Osteocyte (in vitro differentiated cells): ENCODE results near the gene SLC30A7. TPM values are rescaled to one million over a fixed set of nuclear protein-coding genes. Genes with fewer than 3 reads are reported as not detected.

Experiments
- DNase-seq: peaks from one replicate; pipeline ENCODE4 v3.0.0; 2021; ENCODE audit warnings: mixed read lengths; ENCODE audit not compliant: unreplicated experiment; ENCODE audit errors: extremely low spot score
- H3K27ac Mint-ChIP-seq: one replicate; pipeline ENCODE4 v1.8.0; 2021; ENCODE audit warnings: mild to moderate bottlenecking, mixed read lengths; ENCODE audit not compliant: unreplicated experiment
- H3K27me3 Mint-ChIP-seq: one replicate; pipeline ENCODE4 v1.8.0; 2021; ENCODE audit warnings: mixed read lengths; ENCODE audit not compliant: unreplicated experiment
- H3K36me3 Mint-ChIP-seq: one replicate; pipeline ENCODE4 v1.8.0; 2021; ENCODE audit warnings: mixed read lengths; ENCODE audit not compliant: unreplicated experiment
- H3K4me1 Mint-ChIP-seq: one replicate; pipeline ENCODE4 v1.8.0; 2021; ENCODE audit warnings: mixed read lengths; ENCODE audit not compliant: unreplicated experiment
- H3K4me3 Mint-ChIP-seq: one replicate; pipeline ENCODE4 v1.8.0; 2021; ENCODE audit warnings: mild to moderate bottlenecking, moderate library complexity, mixed read lengths; ENCODE audit not compliant: unreplicated experiment
- H3K9me3 Mint-ChIP-seq: one replicate; pipeline ENCODE4 v1.8.0; 2021; ENCODE audit warnings: mixed read lengths; ENCODE audit not compliant: unreplicated experiment
- CTCF ChIP-seq: fragments of 200-600 bp; sonication (generic); IDR thresholded peaks from 2 replicates; pipeline ENCODE4 v1.5.0; 2021; ENCODE audit warnings: antibody characterized with exemption, mild to moderate bottlenecking, moderate library complexity
- total RNA-seq: library from RNA; stranded (reverse); gene quantifications from 2 replicates; pipeline ENCODE4 v1.2.1, GENCODE V29; 2021

Gene SLC30A7
- total RNA-seq, 1 donor from 2014 or later, result 38.3 TPM

DNA sequence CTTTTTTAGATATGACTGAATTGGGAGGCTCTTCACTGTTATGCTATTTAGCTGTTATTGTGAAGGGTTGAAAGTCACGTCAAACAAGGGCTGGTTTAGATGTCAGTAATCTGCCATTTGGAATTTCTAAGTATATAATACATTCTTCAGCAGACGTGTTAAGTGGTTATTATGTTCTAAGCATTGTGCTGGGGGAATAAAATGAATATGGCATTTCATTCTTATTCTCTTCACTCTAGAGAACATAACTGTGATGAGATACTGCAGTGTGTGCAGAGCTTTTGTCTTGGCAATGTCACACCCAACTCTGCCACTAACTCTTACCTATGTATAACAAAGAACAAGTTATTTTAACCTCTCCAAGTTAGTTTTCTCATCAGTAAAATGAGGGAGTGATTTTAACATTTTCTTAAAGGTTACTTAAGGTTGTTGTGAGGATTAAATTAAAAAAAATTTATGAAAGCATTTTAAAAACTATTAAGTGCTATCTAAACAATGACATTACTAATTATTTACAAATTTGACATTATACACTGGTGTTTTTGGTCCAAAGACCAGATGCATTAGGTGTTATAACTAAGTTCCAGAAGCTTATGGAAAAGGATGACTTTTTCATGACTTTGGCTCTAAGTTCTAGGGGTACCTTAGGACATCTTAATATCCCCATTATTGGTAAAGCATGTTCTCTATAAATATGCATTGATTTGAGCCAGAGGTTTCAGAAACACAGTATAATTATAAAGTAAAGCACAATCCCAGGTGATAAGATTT, 58.3 kb downstream of the SLC30A7 start:
- peaks cover 29% of the 10 kb centered on the region for H3K4me1 Mint-ChIP-seq

DNA sequence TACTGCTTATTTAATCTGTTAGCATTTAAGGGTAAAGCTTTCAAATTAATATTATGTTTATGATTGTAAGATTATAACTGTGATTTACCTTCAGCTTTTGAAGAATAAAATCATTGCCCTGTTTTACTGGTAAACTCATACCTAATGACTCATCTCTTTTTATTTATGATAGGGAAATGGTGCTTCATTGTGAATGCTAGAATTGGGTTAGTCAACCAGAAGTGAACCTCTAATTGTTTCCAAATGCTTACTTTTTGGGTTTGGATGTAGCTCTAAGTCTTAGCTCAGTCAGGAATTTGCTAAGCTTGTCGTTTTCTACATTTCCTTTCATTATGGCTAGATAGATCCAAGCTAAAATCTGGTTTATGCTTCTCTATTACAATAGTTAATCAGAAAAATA, 59.4 kb downstream of the SLC30A7 start:
- Mint-ChIP-seq H3K27ac (peak overlapping the region; percentile 62), H3K4me3 (no peak overlapping the region), H3K27me3 (no peaks in the 10 kb centered on the region), H3K4me1 (peaks cover 22% of the 10 kb centered on the region), H3K9me3 (no peaks in the 10 kb centered on the region), H3K36me3 (peaks cover 16% of the 10 kb centered on the region)
- TF ChIP-seq CTCF, result no peak
- DNase-seq, result no peak

More for the DNA sequence above, 58.3 kb downstream of the SLC30A7 start:
- TF ChIP-seq CTCF, result no peak
- no peak for DNase-seq
- H3K9me3 Mint-ChIP-seq, result no peaks in the 10 kb centered on the region
- no peak overlapping the region for H3K4me3 Mint-ChIP-seq
- no peaks in the 10 kb centered on the region for H3K27me3 Mint-ChIP-seq
- no peak overlapping the region for H3K27ac Mint-ChIP-seq
- H3K36me3 Mint-ChIP-seq, result peaks cover 18% of the 10 kb centered on the region

DNA sequence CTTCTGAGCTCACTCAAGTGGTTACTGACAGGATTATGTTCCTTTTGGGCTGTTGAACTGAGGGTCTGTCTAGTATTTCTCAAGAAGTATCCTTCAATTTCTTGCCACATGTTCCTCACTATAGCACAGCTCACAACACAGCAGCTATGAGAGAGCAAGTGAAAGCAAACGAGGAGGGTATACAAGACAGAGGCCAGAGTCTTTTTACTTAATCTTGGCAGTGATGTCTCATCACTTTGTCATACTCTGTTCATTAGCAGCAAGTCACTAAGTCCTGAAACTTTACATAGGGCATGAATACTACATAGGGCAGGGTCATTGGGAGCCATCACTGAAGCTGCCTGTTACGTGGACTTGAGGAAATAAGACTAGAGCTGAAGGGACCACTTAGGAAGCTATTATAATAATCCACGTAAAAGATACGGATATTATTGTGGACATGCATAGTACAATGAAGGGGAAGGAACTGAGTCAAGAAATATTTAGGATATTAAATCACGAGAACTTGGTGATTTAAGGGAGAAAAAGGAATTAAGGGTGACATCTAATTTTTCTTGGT, 63.7 kb downstream of the SLC30A7 start:
- Mint-ChIP-seq H3K9me3 (no peaks in the 10 kb centered on the region), H3K27me3 (no peaks in the 10 kb centered on the region), H3K27ac (no peak overlapping the region), H3K4me3 (no peak overlapping the region), H3K36me3 (peaks cover 26% of the 10 kb centered on the region), H3K4me1 (peaks cover 10% of the 10 kb centered on the region)
- TF ChIP-seq CTCF, result no peak
- no peak for DNase-seq

DNA sequence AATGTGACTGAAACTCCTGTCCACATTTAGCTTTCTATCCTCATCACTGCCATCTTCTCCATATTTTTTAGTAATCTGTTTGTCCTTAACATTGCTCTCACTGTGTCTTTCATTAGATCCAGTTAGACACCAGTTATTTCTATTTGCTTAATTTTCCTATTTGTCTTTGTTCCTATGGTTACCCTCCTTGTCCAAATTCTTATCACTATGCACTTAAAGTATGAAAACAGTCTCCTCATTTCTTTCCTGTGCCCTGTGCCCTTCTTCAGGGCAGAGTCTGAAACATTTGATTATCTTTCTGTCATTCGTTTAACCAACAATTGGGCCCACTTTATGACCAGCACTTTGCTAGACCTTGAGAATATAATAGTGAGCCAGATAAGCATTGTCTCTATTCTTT, 64.2 kb downstream of the SLC30A7 start:
- peaks cover 26% of the 10 kb centered on the region for H3K36me3 Mint-ChIP-seq
- no peak for TF ChIP-seq CTCF

GRCh38 chr1:100968621-100969020, 72.7 kb downstream of the SLC30A7 start:
- Mint-ChIP-seq H3K36me3 (peaks cover 22% of the 10 kb centered on the region), H3K27me3 (no peaks in the 10 kb centered on the region), H3K4me1 (peaks cover 11% of the 10 kb centered on the region), H3K4me3 (no peak overlapping the region), H3K9me3 (no peaks in the 10 kb centered on the region), H3K27ac (no peak overlapping the region)
- DNase-seq, result no peak
- no peak for TF ChIP-seq CTCF

More for the DNA sequence above, 64.2 kb downstream of the SLC30A7 start:
- no peak overlapping the region for H3K27ac Mint-ChIP-seq
- no peaks in the 10 kb centered on the region for H3K9me3 Mint-ChIP-seq
- no peak for DNase-seq
- no peaks in the 10 kb centered on the region for H3K27me3 Mint-ChIP-seq
- no peak overlapping the region for H3K4me3 Mint-ChIP-seq
- peaks cover 10% of the 10 kb centered on the region for H3K4me1 Mint-ChIP-seq
